Hepatocyte (in vitro differentiated cells): ENCODE data around the gene NRP1.

Source experiments
- EZH2 ChIP-seq: fragments of 200-600 bp; sonication (generic); IDR thresholded peaks from 2 replicates; pipeline ENCODE4 v1.6.1; 2016; ENCODE audit warnings: antibody characterized with exemption, mild to moderate bottlenecking, borderline replicate concordance
- EZH2phosphoT487 ChIP-seq: fragments of 200-600 bp; sonication (generic); IDR thresholded peaks from one replicate; pipeline ENCODE4 v1.6.1; 2018; ENCODE audit warnings: antibody characterized with exemption, mild to moderate bottlenecking, low read depth, moderate library complexity; ENCODE audit not compliant: unreplicated experiment, severe bottlenecking
- TF ChIP-seq, protein P1 (sequence below): fragments of 200-600 bp; sonication (generic); IDR thresholded peaks from 2 replicates; pipeline ENCODE4 v1.5.1; 2016; ENCODE audit warnings: antibody characterized with exemption, mild to moderate bottlenecking; ENCODE audit not compliant: poor library complexity

DNA sequence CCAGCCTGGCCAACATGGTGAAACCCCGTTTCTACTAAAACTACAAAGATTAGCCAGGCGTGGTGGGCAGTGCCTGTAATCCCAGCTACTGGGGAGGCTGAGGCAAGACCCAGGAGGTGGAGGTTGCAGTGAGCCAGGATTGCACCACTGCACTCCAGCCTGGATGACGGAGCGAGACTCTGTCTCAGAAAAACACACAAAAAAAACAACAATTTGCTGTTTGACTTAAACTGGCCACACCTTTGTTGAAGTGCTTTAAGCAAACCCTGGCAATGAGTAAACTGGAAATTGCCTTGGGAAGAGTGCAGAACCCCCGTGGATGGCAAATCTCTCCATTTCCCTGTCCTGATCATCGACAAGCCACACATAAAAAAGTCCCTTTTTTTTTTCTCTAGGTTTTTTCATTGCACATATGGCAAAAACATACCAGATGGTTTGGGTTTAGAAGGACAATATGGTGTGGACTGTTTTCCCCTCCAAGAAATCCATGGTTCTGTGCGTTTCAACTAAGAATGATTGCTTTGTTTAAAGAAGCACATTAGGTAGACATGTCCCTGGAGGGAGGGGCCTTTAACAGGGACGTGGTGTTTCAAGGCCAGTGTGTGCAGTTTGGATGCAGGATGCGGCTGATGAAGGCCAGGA lies 76.9 kb downstream of the NRP1 start:
- TF ChIP-seq, protein P1, sequence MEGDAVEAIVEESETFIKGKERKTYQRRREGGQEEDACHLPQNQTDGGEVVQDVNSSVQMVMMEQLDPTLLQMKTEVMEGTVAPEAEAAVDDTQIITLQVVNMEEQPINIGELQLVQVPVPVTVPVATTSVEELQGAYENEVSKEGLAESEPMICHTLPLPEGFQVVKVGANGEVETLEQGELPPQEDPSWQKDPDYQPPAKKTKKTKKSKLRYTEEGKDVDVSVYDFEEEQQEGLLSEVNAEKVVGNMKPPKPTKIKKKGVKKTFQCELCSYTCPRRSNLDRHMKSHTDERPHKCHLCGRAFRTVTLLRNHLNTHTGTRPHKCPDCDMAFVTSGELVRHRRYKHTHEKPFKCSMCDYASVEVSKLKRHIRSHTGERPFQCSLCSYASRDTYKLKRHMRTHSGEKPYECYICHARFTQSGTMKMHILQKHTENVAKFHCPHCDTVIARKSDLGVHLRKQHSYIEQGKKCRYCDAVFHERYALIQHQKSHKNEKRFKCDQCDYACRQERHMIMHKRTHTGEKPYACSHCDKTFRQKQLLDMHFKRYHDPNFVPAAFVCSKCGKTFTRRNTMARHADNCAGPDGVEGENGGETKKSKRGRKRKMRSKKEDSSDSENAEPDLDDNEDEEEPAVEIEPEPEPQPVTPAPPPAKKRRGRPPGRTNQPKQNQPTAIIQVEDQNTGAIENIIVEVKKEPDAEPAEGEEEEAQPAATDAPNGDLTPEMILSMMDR = no peak
- TF ChIP-seq EZH2phosphoT487 = no peak
- TF ChIP-seq EZH2 = no peak
